MM.1S (cell line): Measurements from ENCODE around the gene SGCD.
"Not testable (repeated sequence)": the region's sequence is repeated elsewhere in the genome, so short reads cannot be mapped to it uniquely, and the experiment has no call there.

ENCODE experiments used
- DNase-seq: peaks from one replicate; pipeline ENCODE4 v3.0.0-alpha.2; 2015
- H2AFZ ChIP-seq: fragments of 300-600 bp; sonication (generic); 2 replicates; pipeline ENCODE4 v1.6.0; 2016; ENCODE audit warnings: antibody characterized with exemption, low read length
- H3F3A ChIP-seq: fragments of 300-600 bp; sonication (generic); 2 replicates; pipeline ENCODE4 v1.6.1; 2016; ENCODE audit warnings: mild to moderate bottlenecking, antibody characterized with exemption, low read length, moderate library complexity, mixed read lengths; ENCODE audit not compliant: insufficient read depth
- H3K27ac ChIP-seq: fragments of 300-600 bp; sonication (generic); 2 replicates; pipeline ENCODE4 v1.5.1; 2016; ENCODE audit warnings: mild to moderate bottlenecking, low read length
- H3K27me3 ChIP-seq: fragments of 300-600 bp; sonication (generic); replicated peaks from 2 replicates; pipeline ENCODE4 v1.6.0; 2016; ENCODE audit warnings: low read length; ENCODE audit not compliant: insufficient read depth
- H3K36me3 ChIP-seq: fragments of 300-600 bp; sonication (generic); replicated peaks from 2 replicates; pipeline ENCODE4 v1.6.1; 2016; ENCODE audit warnings: mild to moderate bottlenecking, low read length, mixed read lengths; ENCODE audit not compliant: insufficient read depth
- H3K4me1 ChIP-seq: fragments of 300-600 bp; sonication (generic); 2 replicates; pipeline ENCODE4 v1.6.1; 2016; ENCODE audit warnings: low read length, mixed read lengths
- H3K4me2 ChIP-seq: fragments of 300-600 bp; sonication (generic); 2 replicates; pipeline ENCODE4 v1.6.0; 2016; ENCODE audit warnings: low read depth, low read length
- H3K4me3 ChIP-seq: fragments of 300-600 bp; sonication (generic); 2 replicates; pipeline ENCODE4 v1.5.1; 2016; ENCODE audit warnings: low read length, mixed read lengths
- H3K79me2 ChIP-seq: fragments of 300-600 bp; sonication (generic); 2 replicates; pipeline ENCODE4 v1.6.1; 2016; ENCODE audit warnings: mixed run types, low read length, mixed read lengths
- H3K9ac ChIP-seq: fragments of 300-600 bp; sonication (generic); 2 replicates; pipeline ENCODE4 v1.6.1; 2016; ENCODE audit warnings: low read length, mixed read lengths
- H3K9me2 ChIP-seq: fragments of 300-600 bp; sonication (generic); replicated peaks from 2 replicates; pipeline ENCODE4 v1.6.1; 2016; ENCODE audit warnings: mild to moderate bottlenecking, low read length, mixed read lengths; ENCODE audit not compliant: insufficient read depth
- H3K9me3 ChIP-seq: fragments of 300-600 bp; sonication (generic); replicated peaks from 2 replicates; pipeline ENCODE4 v1.6.1; 2016; ENCODE audit warnings: mild to moderate bottlenecking, low read length, mixed read lengths; ENCODE audit not compliant: insufficient read depth
- H4K20me1 ChIP-seq: fragments of 300-600 bp; sonication (generic); 2 replicates; pipeline ENCODE4 v1.6.1; 2016; ENCODE audit warnings: mild to moderate bottlenecking, low read length, moderate library complexity, mixed read lengths; ENCODE audit not compliant: insufficient read depth
- EZH2 ChIP-seq: fragments of 300-600 bp; sonication (generic); optimal IDR thresholded peaks from 2 replicates; pipeline ENCODE3; 2017; ENCODE audit warnings: low read depth, mild to moderate bottlenecking, antibody characterized with exemption, low read length, mixed read lengths
- EZH2phosphoT487 ChIP-seq: fragments of 300-600 bp; sonication (generic); IDR thresholded peaks from 2 replicates; pipeline ENCODE4 v1.6.1; 2018; ENCODE audit warnings: antibody characterized with exemption, low read length
- TF ChIP-seq, protein P1 (sequence below): fragments of 300-600 bp; sonication (generic); IDR thresholded peaks from 2 replicates; pipeline ENCODE4 v1.5.1; 2016; ENCODE audit warnings: antibody characterized with exemption, low read length, mixed read lengths

SGCD gene

DNA sequence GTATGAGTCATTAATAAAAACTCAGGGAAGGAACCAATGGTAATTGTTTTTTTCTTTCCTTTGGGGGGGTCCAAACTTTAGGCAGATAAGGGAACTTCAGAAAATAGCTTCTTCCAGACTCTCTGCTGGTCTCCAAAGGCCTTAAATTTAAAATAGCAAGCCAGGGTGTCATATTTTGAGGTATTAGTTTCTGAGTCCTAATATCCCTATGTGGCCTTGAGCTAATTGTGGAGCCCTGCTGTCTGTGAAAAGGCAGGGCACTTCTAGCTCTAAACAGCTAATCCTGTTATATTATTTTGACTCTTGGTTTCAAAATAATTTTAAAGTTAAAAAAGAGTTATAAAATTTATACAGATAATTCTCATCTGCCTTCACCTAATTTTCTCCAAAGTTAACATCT lies 327.5 kb downstream of the SGCD start:
- H3K4me3 ChIP-seq, result no peak overlapping the region
- H3K9ac ChIP-seq, result no peak overlapping the region
- no peaks in the 10 kb centered on the region for H3K79me2 ChIP-seq
- no peak overlapping the region for H3K27ac ChIP-seq
- H3K27me3 ChIP-seq, result no peaks in the 10 kb centered on the region
- DNase-seq, result no peak
- no peak overlapping the region for H3K4me2 ChIP-seq
- TF ChIP-seq EZH2, result no peak
- TF ChIP-seq, protein P1, sequence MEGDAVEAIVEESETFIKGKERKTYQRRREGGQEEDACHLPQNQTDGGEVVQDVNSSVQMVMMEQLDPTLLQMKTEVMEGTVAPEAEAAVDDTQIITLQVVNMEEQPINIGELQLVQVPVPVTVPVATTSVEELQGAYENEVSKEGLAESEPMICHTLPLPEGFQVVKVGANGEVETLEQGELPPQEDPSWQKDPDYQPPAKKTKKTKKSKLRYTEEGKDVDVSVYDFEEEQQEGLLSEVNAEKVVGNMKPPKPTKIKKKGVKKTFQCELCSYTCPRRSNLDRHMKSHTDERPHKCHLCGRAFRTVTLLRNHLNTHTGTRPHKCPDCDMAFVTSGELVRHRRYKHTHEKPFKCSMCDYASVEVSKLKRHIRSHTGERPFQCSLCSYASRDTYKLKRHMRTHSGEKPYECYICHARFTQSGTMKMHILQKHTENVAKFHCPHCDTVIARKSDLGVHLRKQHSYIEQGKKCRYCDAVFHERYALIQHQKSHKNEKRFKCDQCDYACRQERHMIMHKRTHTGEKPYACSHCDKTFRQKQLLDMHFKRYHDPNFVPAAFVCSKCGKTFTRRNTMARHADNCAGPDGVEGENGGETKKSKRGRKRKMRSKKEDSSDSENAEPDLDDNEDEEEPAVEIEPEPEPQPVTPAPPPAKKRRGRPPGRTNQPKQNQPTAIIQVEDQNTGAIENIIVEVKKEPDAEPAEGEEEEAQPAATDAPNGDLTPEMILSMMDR, result no peak
- no peak for TF ChIP-seq EZH2phosphoT487
- H3K9me3 ChIP-seq, result no peaks in the 10 kb centered on the region
- no peaks in the 10 kb centered on the region for H4K20me1 ChIP-seq
- no peaks in the 10 kb centered on the region for H3F3A ChIP-seq
- H3K4me1 ChIP-seq, result no peaks in the 10 kb centered on the region
- H3K36me3 ChIP-seq, result no peaks in the 10 kb centered on the region
- no peak overlapping the region for H2AFZ ChIP-seq
- no peaks in the 10 kb centered on the region for H3K9me2 ChIP-seq

DNA sequence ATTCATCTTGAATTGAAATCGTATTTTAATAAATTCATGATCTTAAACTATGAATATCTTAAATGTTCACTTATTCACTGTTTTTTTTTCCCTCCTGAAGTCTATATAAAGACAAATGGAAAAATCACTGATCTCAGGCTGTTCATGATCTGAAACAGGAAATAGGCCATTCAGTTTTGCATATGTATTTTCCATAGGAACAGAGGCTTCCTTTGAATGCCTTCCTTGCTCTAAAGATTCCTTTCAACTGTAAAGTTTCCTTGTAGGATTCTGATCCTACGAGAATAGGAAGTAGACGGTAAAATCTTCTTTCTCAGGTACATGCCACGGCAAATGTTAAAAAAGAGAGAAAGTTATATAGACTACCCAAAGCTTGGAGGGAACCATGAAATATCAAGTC lies 328.8 kb downstream of the SGCD start:
- no peaks in the 10 kb centered on the region for H3K79me2 ChIP-seq
- no peak for DNase-seq
- no peaks in the 10 kb centered on the region for H3K4me1 ChIP-seq
- H3K9ac ChIP-seq, result no peak overlapping the region
- no peaks in the 10 kb centered on the region for H3K9me3 ChIP-seq
- no peaks in the 10 kb centered on the region for H3K27me3 ChIP-seq
- no peak for TF ChIP-seq EZH2
- H4K20me1 ChIP-seq, result no peaks in the 10 kb centered on the region
- H2AFZ ChIP-seq, result no peak overlapping the region
- no peak overlapping the region for H3K4me3 ChIP-seq
- no peaks in the 10 kb centered on the region for H3K36me3 ChIP-seq
- no peak overlapping the region for H3K4me2 ChIP-seq
- H3K27ac ChIP-seq, result no peak overlapping the region
- H3K9me2 ChIP-seq, result no peaks in the 10 kb centered on the region
- H3F3A ChIP-seq, result no peaks in the 10 kb centered on the region

DNA sequence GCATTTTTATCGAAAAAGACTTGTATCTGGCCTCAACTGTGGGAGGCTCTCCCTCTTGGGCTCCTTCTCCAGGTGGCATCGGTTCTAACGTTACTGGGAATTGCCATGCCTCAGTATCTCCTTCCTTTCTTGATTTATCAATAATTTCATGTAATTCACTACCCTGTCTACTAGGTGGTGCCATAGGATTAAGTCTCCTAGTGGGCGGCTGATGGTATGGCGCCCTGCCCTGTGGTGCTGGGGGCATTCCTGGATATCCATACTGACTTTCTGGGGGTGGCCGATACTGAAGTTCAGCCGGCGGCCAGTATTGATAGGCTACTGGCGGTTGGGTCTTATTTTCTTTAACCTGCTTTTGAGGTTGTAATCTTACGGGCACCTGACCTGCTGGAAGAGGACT lies 337.9 kb downstream of the SGCD start:
- not testable (repeated sequence) for H3K9ac ChIP-seq, H3K9me2 ChIP-seq

DNA sequence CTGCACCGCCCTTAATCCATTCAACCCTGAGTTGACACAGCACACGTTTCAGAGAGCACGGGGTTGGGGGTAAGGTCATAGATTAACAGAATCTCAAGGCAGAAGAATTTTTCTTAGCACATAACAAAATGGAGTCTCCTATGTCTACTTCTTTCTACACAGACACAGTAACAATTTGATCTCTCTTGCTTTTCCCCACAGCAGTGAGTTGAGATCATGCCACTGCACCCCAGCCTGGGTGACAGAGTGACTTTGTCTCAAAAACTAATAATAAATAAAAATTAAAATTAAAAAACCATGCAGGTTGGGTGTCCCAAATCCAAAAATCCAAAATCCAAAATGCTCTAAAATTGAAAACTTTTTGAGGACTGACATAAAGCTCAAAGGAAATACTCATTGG lies 339.7 kb downstream of the SGCD start:
- H3K27me3 ChIP-seq, H3K4me2 ChIP-seq, H3K27ac ChIP-seq, H3K4me3 ChIP-seq, H3K9me2 ChIP-seq, H3K36me3 ChIP-seq, H3K9me3 ChIP-seq, DNase-seq, H2AFZ ChIP-seq, H4K20me1 ChIP-seq, H3K9ac ChIP-seq, H3K79me2 ChIP-seq, H3F3A ChIP-seq, H3K4me1 ChIP-seq: not testable (repeated sequence)

More for the DNA sequence above, 337.9 kb downstream of the SGCD start:
- not testable (repeated sequence) for H3K9me3 ChIP-seq, H3K27me3 ChIP-seq, H3K27ac ChIP-seq, H3K4me3 ChIP-seq, DNase-seq, H3K4me1 ChIP-seq, H3K79me2 ChIP-seq, H4K20me1 ChIP-seq, H3K36me3 ChIP-seq, H3F3A ChIP-seq, H3K4me2 ChIP-seq, H2AFZ ChIP-seq
- TF ChIP-seq, protein P1, result peak; percentile 4; the same call in 1 of the 2 replicates
